ENCODE data around the gene CALCB. TPM values are rescaled to one million over a fixed set of nuclear protein-coding genes. Genes with fewer than 3 reads are reported as not detected.

The CALCB gene
- total and polyA plus RNA-seq, 10 of the 15 experiments (the other 5 are each of a cell fraction or from before 2014, with no cell fraction given), result 0.09 to 0.28 (median 0.12) TPM; not detected in 3

DNA sequence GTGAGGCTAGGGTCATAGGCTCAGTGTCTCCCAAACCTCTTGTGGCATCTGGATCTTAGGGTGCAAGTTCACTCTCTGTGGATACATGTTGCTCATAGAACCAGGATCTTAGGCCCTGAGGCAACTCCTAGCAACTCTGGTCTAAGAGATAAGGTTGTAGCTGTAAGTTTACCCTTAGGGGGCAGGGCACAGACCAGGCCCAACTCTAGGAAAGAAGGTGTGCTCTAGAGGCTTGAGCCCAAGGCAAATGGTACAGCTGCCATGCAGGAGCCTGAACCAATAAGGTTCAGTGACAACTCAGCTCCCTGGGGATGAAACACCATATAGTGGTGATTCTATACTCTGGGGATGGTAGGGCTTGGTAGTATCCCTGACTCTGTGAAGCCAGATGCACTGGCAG is 17.8 kb downstream of the CALCB start:
- Histone ChIP-seq H3K9ac (ENCODE audit: control insufficient read depth, insufficient read depth, low read length) (no peak overlapping the region), H4K20me1 (ENCODE audit: control insufficient read depth, insufficient read depth) (no peaks in the 10 kb centered on the region), H3K4me2 (ENCODE audit: control insufficient read depth, insufficient read depth) (no peak overlapping the region), H3K27ac (ENCODE audit: control insufficient read depth, insufficient read depth) (no peak overlapping the region), H3K4me3 (no peak overlapping the region), H3K36me3 (ENCODE audit: control insufficient read depth in 2 of 2, insufficient read depth in 2 of 2, low read length in 1 of 2) (no peaks in the 10 kb centered on the region), H3K27me3 (replicated peaks in 1 of 2; ENCODE audit: control insufficient read depth in 2 of 2, insufficient read depth in 2 of 2, low read length in 1 of 2) (no peaks in the 10 kb centered on the region), H2AFZ (ENCODE audit: control insufficient read depth, low read depth, low read length) (no peak overlapping the region), H3K4me1 (ENCODE audit: control insufficient read depth, insufficient read depth, low read length) (no peaks in the 10 kb centered on the region), H3K9me3 (replicated peaks; ENCODE audit: control insufficient read depth, insufficient read depth, low read length) (no peaks in the 10 kb centered on the region), H3K79me2 (ENCODE audit: control insufficient read depth, insufficient read depth, low read length) (no peaks in the 10 kb centered on the region)
- RAD21 ChIA-PET (ENCODE audit: unreplicated experiment), result interaction anchor here (1.9 kb wide), 1 partner anchor 10 kb away, joined by 5 read pairs; no protein-coding TSS in a partner anchor
- CTCF ChIA-PET, result interaction anchor here (1.2 to 3.8 kb wide), 4 partner anchors 10 to 301 kb away, joined by 3 to 32 read pairs (median 4); no protein-coding TSS in a partner anchor
- POLR2A ChIA-PET, result no interaction called here
- no peak for DNase-seq (ENCODE audit: low read depth, low spot score)
- SMC1A ChIA-PET (ENCODE audit: uncharacterized antibody, unreplicated experiment), result interaction anchor here (1.0 to 1.5 kb wide), 3 partner anchors 9 to 66 kb away, joined by 3 to 5 read pairs (median 4); no protein-coding TSS in a partner anchor
- intact Hi-C loops (cut with micrococcal nuclease; ENCODE audit: unreplicated experiment) (no loop called here), in situ Hi-C loops (cut with MboI) (no loop called here)
- BruUV-seq (replicated peaks), result no TSS peak
- ATAC-seq, result no peak
- FAIRE-seq, result no peak
- TF ChIP-seq SMC3 (IDR thresholded peaks at IDR 0.05; ENCODE audit: borderline replicate concordance, low read length) (no peak), RBBP5 (conservative IDR thresholded peaks at IDR 0.05) (no peak), RB1 (IDR thresholded peaks at IDR 0.05; ENCODE audit: borderline replicate concordance) (no peak), RELA (IDR thresholded peaks at IDR 0.05; ENCODE audit: borderline replicate concordance, partially characterized antibody) (no peak), SMAD1 (IDR thresholded peaks at IDR 0.05; ENCODE audit: low read depth, partially characterized antibody) (no peak), NR2F1 (conservative IDR thresholded peaks at IDR 0.05) (no peak)
- TF ChIP-seq, protein P1, sequence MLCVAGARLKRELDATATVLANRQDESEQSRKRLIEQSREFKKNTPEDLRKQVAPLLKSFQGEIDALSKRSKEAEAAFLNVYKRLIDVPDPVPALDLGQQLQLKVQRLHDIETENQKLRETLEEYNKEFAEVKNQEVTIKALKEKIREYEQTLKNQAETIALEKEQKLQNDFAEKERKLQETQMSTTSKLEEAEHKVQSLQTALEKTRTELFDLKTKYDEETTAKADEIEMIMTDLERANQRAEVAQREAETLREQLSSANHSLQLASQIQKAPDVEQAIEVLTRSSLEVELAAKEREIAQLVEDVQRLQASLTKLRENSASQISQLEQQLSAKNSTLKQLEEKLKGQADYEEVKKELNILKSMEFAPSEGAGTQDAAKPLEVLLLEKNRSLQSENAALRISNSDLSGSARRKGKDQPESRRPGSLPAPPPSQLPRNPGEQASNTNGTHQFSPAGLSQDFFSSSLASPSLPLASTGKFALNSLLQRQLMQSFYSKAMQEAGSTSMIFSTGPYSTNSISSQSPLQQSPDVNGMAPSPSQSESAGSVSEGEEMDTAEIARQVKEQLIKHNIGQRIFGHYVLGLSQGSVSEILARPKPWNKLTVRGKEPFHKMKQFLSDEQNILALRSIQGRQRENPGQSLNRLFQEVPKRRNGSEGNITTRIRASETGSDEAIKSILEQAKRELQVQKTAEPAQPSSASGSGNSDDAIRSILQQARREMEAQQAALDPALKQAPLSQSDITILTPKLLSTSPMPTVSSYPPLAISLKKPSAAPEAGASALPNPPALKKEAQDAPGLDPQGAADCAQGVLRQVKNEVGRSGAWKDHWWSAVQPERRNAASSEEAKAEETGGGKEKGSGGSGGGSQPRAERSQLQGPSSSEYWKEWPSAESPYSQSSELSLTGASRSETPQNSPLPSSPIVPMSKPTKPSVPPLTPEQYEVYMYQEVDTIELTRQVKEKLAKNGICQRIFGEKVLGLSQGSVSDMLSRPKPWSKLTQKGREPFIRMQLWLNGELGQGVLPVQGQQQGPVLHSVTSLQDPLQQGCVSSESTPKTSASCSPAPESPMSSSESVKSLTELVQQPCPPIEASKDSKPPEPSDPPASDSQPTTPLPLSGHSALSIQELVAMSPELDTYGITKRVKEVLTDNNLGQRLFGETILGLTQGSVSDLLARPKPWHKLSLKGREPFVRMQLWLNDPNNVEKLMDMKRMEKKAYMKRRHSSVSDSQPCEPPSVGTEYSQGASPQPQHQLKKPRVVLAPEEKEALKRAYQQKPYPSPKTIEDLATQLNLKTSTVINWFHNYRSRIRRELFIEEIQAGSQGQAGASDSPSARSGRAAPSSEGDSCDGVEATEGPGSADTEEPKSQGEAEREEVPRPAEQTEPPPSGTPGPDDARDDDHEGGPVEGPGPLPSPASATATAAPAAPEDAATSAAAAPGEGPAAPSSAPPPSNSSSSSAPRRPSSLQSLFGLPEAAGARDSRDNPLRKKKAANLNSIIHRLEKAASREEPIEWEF (IDR thresholded peaks at IDR 0.05; ENCODE audit: insufficient replicate concordance, low read depth, low read length), result no peak
- TF ChIP-seq, protein P2, sequence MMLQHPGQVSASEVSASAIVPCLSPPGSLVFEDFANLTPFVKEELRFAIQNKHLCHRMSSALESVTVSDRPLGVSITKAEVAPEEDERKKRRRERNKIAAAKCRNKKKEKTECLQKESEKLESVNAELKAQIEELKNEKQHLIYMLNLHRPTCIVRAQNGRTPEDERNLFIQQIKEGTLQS (IDR thresholded peaks at IDR 0.05; ENCODE audit: borderline replicate concordance, extremely low read depth, low read depth, low read length), result no peak
- TF ChIP-seq, protein P3, sequence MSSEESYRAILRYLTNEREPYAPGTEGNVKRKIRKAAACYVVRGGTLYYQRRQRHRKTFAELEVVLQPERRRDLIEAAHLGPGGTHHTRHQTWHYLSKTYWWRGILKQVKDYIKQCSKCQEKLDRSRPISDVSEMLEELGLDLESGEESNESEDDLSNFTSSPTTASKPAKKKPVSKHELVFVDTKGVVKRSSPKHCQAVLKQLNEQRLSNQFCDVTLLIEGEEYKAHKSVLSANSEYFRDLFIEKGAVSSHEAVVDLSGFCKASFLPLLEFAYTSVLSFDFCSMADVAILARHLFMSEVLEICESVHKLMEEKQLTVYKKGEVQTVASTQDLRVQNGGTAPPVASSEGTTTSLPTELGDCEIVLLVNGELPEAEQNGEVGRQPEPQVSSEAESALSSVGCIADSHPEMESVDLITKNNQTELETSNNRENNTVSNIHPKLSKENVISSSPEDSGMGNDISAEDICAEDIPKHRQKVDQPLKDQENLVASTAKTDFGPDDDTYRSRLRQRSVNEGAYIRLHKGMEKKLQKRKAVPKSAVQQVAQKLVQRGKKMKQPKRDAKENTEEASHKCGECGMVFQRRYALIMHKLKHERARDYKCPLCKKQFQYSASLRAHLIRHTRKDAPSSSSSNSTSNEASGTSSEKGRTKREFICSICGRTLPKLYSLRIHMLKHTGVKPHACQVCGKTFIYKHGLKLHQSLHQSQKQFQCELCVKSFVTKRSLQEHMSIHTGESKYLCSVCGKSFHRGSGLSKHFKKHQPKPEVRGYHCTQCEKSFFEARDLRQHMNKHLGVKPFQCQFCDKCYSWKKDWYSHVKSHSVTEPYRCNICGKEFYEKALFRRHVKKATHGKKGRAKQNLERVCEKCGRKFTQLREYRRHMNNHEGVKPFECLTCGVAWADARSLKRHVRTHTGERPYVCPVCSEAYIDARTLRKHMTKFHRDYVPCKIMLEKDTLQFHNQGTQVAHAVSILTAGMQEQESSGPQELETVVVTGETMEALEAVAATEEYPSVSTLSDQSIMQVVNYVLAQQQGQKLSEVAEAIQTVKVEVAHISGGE (CRISPR knock-in tag; IDR thresholded peaks at IDR 0.05), result no peak
